Keratinocyte (primary cell): ENCODE data around the gene DCAF11. TPM values are rescaled to one million over a fixed set of nuclear protein-coding genes. Genes with fewer than 3 reads are reported as not detected.

Source experiments
- DNase-seq: peaks from one replicate; pipeline ENCODE4 v3.0.0-alpha.2; 2011; ENCODE audit warnings: low read depth, missing footprints, low spot score
- FAIRE-seq: peaks from 2 replicates; lab custom pipeline; 2011; peaks lifted over from hg19 to GRCh38; lab: Jason Lieb, UNC
- H2AFZ ChIP-seq: 2 replicates; pipeline ENCODE4 v1.6.0; 2012; ENCODE audit warnings: low read length, control low read depth, inconsistent platforms; ENCODE audit not compliant: control insufficient read depth
- H3K27ac ChIP-seq: 2 replicates; pipeline ENCODE4 v1.5.1; 2011; ENCODE audit warnings: low read length; ENCODE audit not compliant: control insufficient read depth, insufficient read depth
- H3K27me3 ChIP-seq: 3 replicates; pipeline ENCODE4 v1.6.0; 2011; ENCODE audit warnings: low read length; ENCODE audit not compliant: control insufficient read depth, insufficient read depth; ENCODE audit errors: extremely low read depth
- H3K36me3 ChIP-seq, 2 experiments: 2 replicates in 1 of 2; 3 replicates in 1 of 2; pipeline ENCODE4 v1.5.1; 2011; ENCODE audit warnings: low read length in 2 of 2, mild to moderate bottlenecking in 1 of 2; ENCODE audit not compliant: control insufficient read depth in 2 of 2, insufficient read depth in 2 of 2; ENCODE audit errors: extremely low read depth in 1 of 2
- H3K4me1 ChIP-seq: 3 replicates; pipeline ENCODE4 v1.5.1; 2011; ENCODE audit warnings: low read length; ENCODE audit not compliant: control insufficient read depth, insufficient read depth; ENCODE audit errors: extremely low read depth
- H3K4me2 ChIP-seq: 3 replicates; pipeline ENCODE4 v1.6.0; 2011; ENCODE audit warnings: low read depth, low read length; ENCODE audit not compliant: control insufficient read depth, insufficient read depth; ENCODE audit errors: extremely low read depth
- H3K4me3 ChIP-seq, 3 experiments: fragments of 200-600 bp in 1 of 3; sonication (generic) in 1 of 3; 2 replicates in 2 of 3; 3 replicates in 1 of 3; pipeline ENCODE4 v1.5.1; 2011 to 2016; ENCODE audit warnings: low read length in 3 of 3, mild to moderate bottlenecking in 3 of 3, control low read depth in 2 of 3, inconsistent platforms in 1 of 3, low read depth in 1 of 3, mixed read lengths in 1 of 3, mixed run types in 1 of 3, moderate library complexity in 1 of 3; ENCODE audit not compliant: control insufficient read depth in 2 of 3, insufficient read depth in 2 of 3; ENCODE audit errors: extremely low read depth in 1 of 3
- H3K79me2 ChIP-seq: 2 replicates; pipeline ENCODE4 v1.6.0; 2012; ENCODE audit warnings: low read length; ENCODE audit not compliant: control insufficient read depth, insufficient read depth
- H3K9ac ChIP-seq: 3 replicates; pipeline ENCODE4 v1.6.0; 2011; ENCODE audit warnings: low read length; ENCODE audit not compliant: control insufficient read depth, insufficient read depth; ENCODE audit errors: extremely low read depth
- H3K9me1 ChIP-seq: 3 replicates; pipeline ENCODE4 v1.6.0; 2011; ENCODE audit warnings: low read length; ENCODE audit not compliant: control insufficient read depth, insufficient read depth; ENCODE audit errors: extremely low read depth
- H3K9me3 ChIP-seq: 2 replicates; pipeline ENCODE4 v1.5.1; 2012; ENCODE audit warnings: low read depth, low read length; ENCODE audit not compliant: control insufficient read depth
- H4K20me1 ChIP-seq: 3 replicates; pipeline ENCODE4 v1.6.0; 2011; ENCODE audit warnings: low read length; ENCODE audit not compliant: control insufficient read depth, insufficient read depth; ENCODE audit errors: extremely low read depth
- EZH2 ChIP-seq: IDR thresholded peaks from one replicate; pipeline ENCODE4 v1.6.1; 2012; ENCODE audit warnings: inconsistent platforms, mild to moderate bottlenecking, low read length, moderate library complexity
- dilution Hi-C: fragments of 300-500 bp; cut with MboI; formaldehyde crosslinking; loops from one replicate; pipeline ENCODE4 v1.7.0; 2020; ENCODE audit warnings: low sequenced_read_pairs; ENCODE audit not compliant: extremely low pct_ligation_motif_present
- polyA plus RNA-seq, 5 experiments: library from polyadenylated mRNA; depleted of rRNA in 3 of 5; stranded (reverse) in 3 of 5; stranded (forward) in 1 of 5; unstranded in 1 of 5; fragments of >200 nt; gene quantifications; 1 replicate in 1 of 5; 2 replicates in 3 of 5; 3 replicates in 1 of 5; pipeline versions ENCODE4 v1.2.1 to v1.2.3, GENCODE V29; 2011 to 2012; ENCODE audit warnings: missing spikeins in 2 of 5, low read depth in 1 of 5, low replicate concordance in 1 of 5
- TF ChIP-seq, protein P1 (sequence below), 3 experiments: IDR thresholded peaks in 1 of 3; conservative IDR thresholded peaks in 1 of 3; optimal IDR thresholded peaks in 1 of 3; 2 replicates in 2 of 3; 3 replicates in 1 of 3; pipeline versions ENCODE3 to v1.5.1; 2011; ENCODE audit warnings: low read length in 3 of 3, mild to moderate bottlenecking in 3 of 3, moderate library complexity in 2 of 3, control low read depth in 1 of 3, inconsistent platforms in 1 of 3; ENCODE audit not compliant: insufficient read depth in 2 of 3; ENCODE audit errors: extremely low read depth in 1 of 3

Gene DCAF11
- polyA plus RNA-seq, 1 donor (not counting 4 experiments of a cell fraction or from before 2014, with no cell fraction given), result 25.9 TPM

DNA sequence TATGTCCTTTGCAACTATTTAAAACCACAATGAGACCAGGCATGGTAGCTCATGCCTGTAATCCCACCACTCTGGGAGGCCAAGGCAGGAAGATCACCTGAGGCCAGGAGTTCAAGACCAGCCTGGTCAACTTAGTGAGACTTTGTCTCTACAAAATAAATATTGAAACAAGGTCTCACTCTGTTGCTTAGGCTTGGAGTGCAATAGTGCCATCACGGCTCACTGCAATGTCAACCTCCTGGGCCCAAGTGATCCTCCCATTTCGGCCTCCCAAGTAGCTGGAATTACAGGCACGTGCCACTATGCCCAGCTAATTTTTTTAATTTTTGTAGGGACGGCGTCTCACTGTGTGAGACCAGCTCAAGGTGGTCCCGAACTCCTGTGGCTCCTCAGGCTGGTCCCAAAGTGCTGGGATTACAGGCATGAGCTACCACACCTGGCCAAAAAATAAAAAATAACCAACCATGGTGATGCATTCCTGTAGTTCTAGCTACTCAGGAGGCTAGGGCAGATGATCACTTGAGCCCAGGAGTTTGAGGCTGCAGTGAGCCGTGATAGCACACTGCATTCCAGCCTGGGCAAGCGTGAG, 14.9 kb downstream of the DCAF11 start:
- peaks cover 8% of the 10 kb centered on the region for H3K4me1 ChIP-seq
- no peak overlapping the region for H3K4me2 ChIP-seq
- H4K20me1 ChIP-seq, result no peaks in the 10 kb centered on the region
- H3K9me3 ChIP-seq, result no peaks in the 10 kb centered on the region
- dilution Hi-C loops, result no loop called here
- no peak for DNase-seq
- no peak overlapping the region for H3K27ac ChIP-seq
- H3K9me1 ChIP-seq, result no peaks in the 10 kb centered on the region
- FAIRE-seq, result no peak
- H3K9ac ChIP-seq, result no peak overlapping the region
- H3K36me3 ChIP-seq, result no peaks in the 10 kb centered on the region
- TF ChIP-seq EZH2, result no peak
- TF ChIP-seq, protein P1, sequence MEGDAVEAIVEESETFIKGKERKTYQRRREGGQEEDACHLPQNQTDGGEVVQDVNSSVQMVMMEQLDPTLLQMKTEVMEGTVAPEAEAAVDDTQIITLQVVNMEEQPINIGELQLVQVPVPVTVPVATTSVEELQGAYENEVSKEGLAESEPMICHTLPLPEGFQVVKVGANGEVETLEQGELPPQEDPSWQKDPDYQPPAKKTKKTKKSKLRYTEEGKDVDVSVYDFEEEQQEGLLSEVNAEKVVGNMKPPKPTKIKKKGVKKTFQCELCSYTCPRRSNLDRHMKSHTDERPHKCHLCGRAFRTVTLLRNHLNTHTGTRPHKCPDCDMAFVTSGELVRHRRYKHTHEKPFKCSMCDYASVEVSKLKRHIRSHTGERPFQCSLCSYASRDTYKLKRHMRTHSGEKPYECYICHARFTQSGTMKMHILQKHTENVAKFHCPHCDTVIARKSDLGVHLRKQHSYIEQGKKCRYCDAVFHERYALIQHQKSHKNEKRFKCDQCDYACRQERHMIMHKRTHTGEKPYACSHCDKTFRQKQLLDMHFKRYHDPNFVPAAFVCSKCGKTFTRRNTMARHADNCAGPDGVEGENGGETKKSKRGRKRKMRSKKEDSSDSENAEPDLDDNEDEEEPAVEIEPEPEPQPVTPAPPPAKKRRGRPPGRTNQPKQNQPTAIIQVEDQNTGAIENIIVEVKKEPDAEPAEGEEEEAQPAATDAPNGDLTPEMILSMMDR (optimal IDR thresholded peaks at IDR 0.05 in 1 of 3, IDR thresholded peaks at IDR 0.05 in 1 of 3, conservative IDR thresholded peaks at IDR 0.05 in 1 of 3; ENCODE audit: extremely low read depth in 1 of 3, insufficient read depth in 2 of 3, low read length in 3 of 3), result no peak
- H3K27me3 ChIP-seq, result no peaks in the 10 kb centered on the region
- H3K4me3 ChIP-seq, result no peak overlapping the region
- H3K79me2 ChIP-seq, result no peaks in the 10 kb centered on the region
- H2AFZ ChIP-seq, result no peak overlapping the region

DNA sequence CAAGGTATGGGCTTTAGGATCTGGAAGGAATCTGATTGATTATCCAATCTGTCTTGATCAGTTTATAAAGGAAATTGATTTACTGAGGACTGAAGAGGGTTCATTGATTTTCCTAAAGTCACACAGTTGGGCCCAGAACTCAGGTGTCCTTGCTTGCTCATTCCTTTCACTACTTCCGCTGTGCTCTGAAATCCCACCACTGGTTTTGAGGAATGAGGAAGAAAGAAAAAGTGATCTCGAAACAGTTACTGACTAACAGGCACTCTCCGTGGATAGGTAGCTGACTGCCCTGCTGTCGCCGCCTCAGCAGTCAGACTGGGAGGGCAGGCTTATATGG, 15.8 kb downstream of the DCAF11 start, which contains the start of gene FITM1:
TSS of gene FITM1 (plus strand) at position 280 of the 337 bp plus-strand sequence. CDS start 905 bp downstream, outside the sequence.
- FAIRE-seq, result no peak
- no peaks in the 10 kb centered on the region for H3K27me3 ChIP-seq
- dilution Hi-C loops, result no loop called here
- no peaks in the 10 kb centered on the region for H3K9me3 ChIP-seq
- H2AFZ ChIP-seq, result no peak within 1 kb of the TSS
- no peak for DNase-seq
- H3K9me1 ChIP-seq, result no peaks in the 10 kb centered on the region
- no peaks in the 10 kb centered on the region for H3K36me3 ChIP-seq
- no peak within 1 kb of the TSS for H3K27ac ChIP-seq
- no peaks in the 10 kb centered on the region for H3K79me2 ChIP-seq
- H3K4me2 ChIP-seq, result no peak within 1 kb of the TSS
- no peak for TF ChIP-seq EZH2
- TF ChIP-seq, protein P1 (optimal IDR thresholded peaks at IDR 0.05 in 1 of 3, IDR thresholded peaks at IDR 0.05 in 1 of 3, conservative IDR thresholded peaks at IDR 0.05 in 1 of 3; ENCODE audit: extremely low read depth in 1 of 3, insufficient read depth in 2 of 3, low read length in 3 of 3), result no peak
- H3K4me1 ChIP-seq, result peaks cover 11% of the 10 kb centered on the region
- no peaks in the 10 kb centered on the region for H4K20me1 ChIP-seq
- no peak within 1 kb of the TSS for H3K4me3 ChIP-seq
- no peak within 1 kb of the TSS for H3K9ac ChIP-seq
